GM21528 (cell line): ENCODE measurements around the gene CDH4.

Experiments used
- ATAC-seq: cut with Tn5 transposase; IDR thresholded peaks from one replicate; pipeline ENCODE4 v1.9.1; 2021; ENCODE audit warnings: mild to moderate bottlenecking, moderate library complexity; ENCODE audit not compliant: unreplicated experiment, low FRiP score

Gene CDH4

GRCh38 chr20:61835791-61836350 lies 583.8 kb downstream of the CDH4 start:
- ATAC-seq, result no peak

- ATAC-seq, result no peak
Measured at GRCh38 chr20:61837200-61837599, 585.1 kb downstream of the CDH4 start.

GRCh38 chr20:61839223-61839911 lies 587.3 kb downstream of the CDH4 start:
- no peak for ATAC-seq

- no peak for ATAC-seq
Measured at GRCh38 chr20:61839912-61840778, 588.1 kb downstream of the CDH4 start.

- no peak for ATAC-seq
Measured at GRCh38 chr20:61840779-61841455, 588.9 kb downstream of the CDH4 start.

- no peak for ATAC-seq
Measured at GRCh38 chr20:61841551-61841950, 589.5 kb downstream of the CDH4 start.

GRCh38 chr20:61841966-61842365 lies 589.9 kb downstream of the CDH4 start:
- no peak for ATAC-seq

- no peak for ATAC-seq
Measured at GRCh38 chr20:61844621-61845020, 592.6 kb downstream of the CDH4 start.

GRCh38 chr20:61845233-61845671 lies 593.2 kb downstream of the CDH4 start:
- no peak for ATAC-seq

- ATAC-seq, result no peak
Measured at GRCh38 chr20:61846074-61846473, 594.0 kb downstream of the CDH4 start.

- ATAC-seq, result no peak
Measured at GRCh38 chr20:61846741-61847419, 594.8 kb downstream of the CDH4 start.

GRCh38 chr20:61847420-61847748 lies 595.3 kb downstream of the CDH4 start:
- ATAC-seq, result no peak

GRCh38 chr20:61847986-61848385 lies 595.9 kb downstream of the CDH4 start:
- ATAC-seq, result no peak

- ATAC-seq, result no peak
Measured at GRCh38 chr20:61848851-61849250, 596.8 kb downstream of the CDH4 start.

- ATAC-seq, result no peak
Measured at GRCh38 chr20:61849376-61849775, 597.3 kb downstream of the CDH4 start.

- ATAC-seq, result no peak
Measured at GRCh38 chr20:61849822-61850221, 597.8 kb downstream of the CDH4 start.

GRCh38 chr20:61850457-61850856 lies 598.4 kb downstream of the CDH4 start:
- ATAC-seq, result no peak

GRCh38 chr20:61850926-61851900 lies 599.2 kb downstream of the CDH4 start:
- ATAC-seq, result no peak
